Mononuclear cell (primary cell): ENCODE data around the gene MAMDC4. TPM values are rescaled to one million over a fixed set of nuclear protein-coding genes. Genes with fewer than 3 reads are reported as not detected.
"Not testable (repeated sequence)": the region's sequence is repeated elsewhere in the genome, so short reads cannot be mapped to it uniquely, and the experiment has no call there.

ENCODE experiments used
- H3K27me3 ChIP-seq: 2 replicates; pipeline ENCODE4 v1.6.0; 2011; ENCODE audit warnings: low read length, control low read depth; ENCODE audit not compliant: insufficient read depth
- H3K4me1 ChIP-seq: 2 replicates; pipeline ENCODE4 v1.5.1; 2011; ENCODE audit warnings: mild to moderate bottlenecking, low read length, control low read depth; ENCODE audit not compliant: insufficient read depth
- H3K4me3 ChIP-seq: 2 replicates; pipeline ENCODE4 v1.5.1; 2011; ENCODE audit warnings: mild to moderate bottlenecking, low read length, moderate library complexity
- H3K9me3 ChIP-seq: 2 replicates; pipeline ENCODE4 v1.5.1; 2011; ENCODE audit warnings: low read depth, mild to moderate bottlenecking, control low read depth, low read length
- total RNA-seq: library from RNA; depleted of rRNA; stranded (reverse); fragments of >200 nt; gene quantifications from one replicate; pipeline ENCODE4 v1.2.3, GENCODE V29; 2012

MAMDC4 gene
- total RNA-seq, 1 donor = 0.52 TPM

DNA sequence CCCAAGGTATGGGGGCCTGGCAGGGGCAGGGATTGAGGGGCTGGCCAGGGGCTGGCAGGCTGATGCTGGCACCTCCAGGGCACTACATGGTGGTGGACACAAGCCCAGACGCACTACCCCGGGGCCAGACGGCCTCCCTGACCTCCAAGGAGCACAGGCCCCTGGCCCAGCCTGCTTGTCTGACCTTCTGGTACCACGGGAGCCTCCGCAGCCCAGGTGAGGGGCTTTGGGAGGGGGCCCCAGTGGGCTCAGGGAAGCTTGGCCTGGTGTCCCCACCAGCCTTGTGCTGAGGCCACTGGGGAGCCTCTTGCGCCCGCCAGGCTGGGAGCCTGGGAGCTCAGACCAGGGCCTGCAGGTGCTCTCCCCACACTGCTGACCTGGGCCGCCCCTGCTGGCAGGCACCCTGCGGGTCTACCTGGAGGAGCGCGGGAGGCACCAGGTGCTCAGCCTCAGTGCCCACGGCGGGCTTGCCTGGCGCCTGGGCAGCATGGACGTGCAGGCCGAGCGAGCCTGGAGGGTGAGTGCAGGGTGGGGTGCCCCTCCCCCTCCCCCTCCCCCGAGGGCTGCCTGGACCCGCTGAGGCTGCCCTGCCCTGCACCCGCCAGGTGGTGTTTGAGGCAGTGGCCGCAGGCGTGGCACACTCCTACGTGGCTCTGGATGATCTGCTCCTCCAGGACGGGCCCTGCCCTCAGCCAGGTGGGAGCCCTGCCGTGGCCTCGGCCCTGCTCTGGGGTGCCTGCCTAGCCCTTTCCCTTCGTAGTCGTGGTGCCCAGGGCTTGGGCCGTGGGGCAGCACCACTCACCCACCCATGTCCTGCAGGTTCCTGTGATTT, 5.7 kb downstream of the MAMDC4 start:
- Histone ChIP-seq H3K9me3 (no peaks in the 10 kb centered on the region), H3K27me3 (no peaks in the 10 kb centered on the region), H3K4me3 (no peak overlapping the region), H3K4me1 (no peaks in the 10 kb centered on the region)

- Histone ChIP-seq H3K27me3 (no peaks in the 10 kb centered on the region), H3K9me3 (no peaks in the 10 kb centered on the region)
These were observed 6.3 kb downstream of the MAMDC4 start for GRCh38 chr9:136858452-136858843.

GRCh38 chr9:136858844-136859757, 7.0 kb downstream of the MAMDC4 start:
- H3K4me1 ChIP-seq = no peaks in the 10 kb centered on the region
- H3K27me3 ChIP-seq = no peaks in the 10 kb centered on the region
- no peak overlapping the region for H3K4me3 ChIP-seq
- no peaks in the 10 kb centered on the region for H3K9me3 ChIP-seq

More at GRCh38 chr9:136858452-136858843, 6.3 kb downstream of the MAMDC4 start:
- Histone ChIP-seq H3K4me3 (no peak overlapping the region), H3K4me1 (no peaks in the 10 kb centered on the region)

DNA sequence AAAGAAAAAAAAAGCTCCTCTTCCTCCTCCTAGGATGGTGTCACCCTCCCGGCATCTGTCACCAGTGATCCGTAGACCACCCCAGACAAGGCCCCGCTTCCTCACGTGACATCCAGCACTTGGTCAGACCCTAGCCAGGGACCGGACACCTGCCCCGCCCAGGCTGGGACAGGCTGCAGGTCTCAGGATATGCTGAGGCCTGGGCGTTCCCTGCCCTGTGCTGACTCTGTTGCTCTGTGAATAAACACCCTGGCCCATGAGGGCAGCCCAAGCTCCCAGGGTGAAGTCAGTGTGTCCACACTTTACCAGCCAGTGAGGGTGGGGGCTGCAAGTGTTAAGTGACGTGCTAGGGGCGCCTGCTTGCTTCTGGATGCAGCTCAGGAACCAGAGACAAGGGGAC, 8.4 kb downstream of the MAMDC4 start:
- Histone ChIP-seq H3K4me3 (no peak overlapping the region), H3K4me1 (peaks cover 14% of the 10 kb centered on the region), H3K27me3 (no peaks in the 10 kb centered on the region), H3K9me3 (no peaks in the 10 kb centered on the region)

DNA sequence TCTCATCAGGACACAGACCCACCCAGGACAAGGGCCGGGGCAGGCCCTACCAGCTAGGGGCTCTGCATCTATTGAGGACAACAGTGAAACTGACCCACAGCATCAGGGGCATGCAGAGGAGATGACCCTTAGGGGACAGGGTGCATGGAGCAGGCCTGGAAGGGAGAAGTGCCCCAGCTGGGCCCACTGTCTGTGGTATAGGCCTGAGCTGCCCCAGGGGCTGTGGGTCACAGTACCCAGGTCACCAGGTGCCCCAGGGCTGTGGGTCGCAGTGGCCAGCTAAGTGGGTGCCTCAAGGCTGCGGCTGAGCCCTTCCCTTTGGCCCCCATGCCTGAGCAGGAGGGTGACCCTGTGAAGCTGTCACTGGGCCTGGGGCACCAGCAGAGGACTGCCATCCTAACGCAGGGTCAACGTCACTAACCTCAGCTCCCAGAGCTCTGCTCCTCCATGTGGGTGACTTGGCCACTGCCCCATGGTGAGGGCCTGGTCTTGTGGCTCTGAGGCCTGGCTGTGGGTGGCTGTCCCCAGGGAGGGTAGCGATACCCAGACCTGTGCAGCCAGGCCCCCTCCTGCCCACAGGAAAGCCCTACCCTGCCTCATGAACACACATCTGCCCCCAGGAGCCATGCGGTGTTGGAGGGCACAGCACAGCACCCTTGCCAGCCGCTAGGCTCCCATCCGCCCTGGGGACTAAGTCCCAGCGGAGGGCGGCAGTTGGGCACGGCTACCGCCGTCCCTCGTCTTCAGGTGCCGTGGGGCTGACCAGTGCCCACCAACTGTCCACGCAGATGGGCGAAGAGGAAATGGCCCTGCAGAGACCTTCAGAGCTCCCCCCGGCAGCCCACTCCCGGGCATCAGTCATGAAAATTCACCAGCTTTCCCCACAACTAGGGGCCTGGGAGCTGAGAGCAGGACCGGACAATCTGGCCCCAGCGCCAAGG, 9.1 kb downstream of the MAMDC4 start:
- H3K4me3 ChIP-seq = no peak overlapping the region
- H3K27me3 ChIP-seq = no peaks in the 10 kb centered on the region
- H3K4me1 ChIP-seq = peaks cover 14% of the 10 kb centered on the region
- no peaks in the 10 kb centered on the region for H3K9me3 ChIP-seq

GRCh38 chr9:136861874-136862457, 9.8 kb downstream of the MAMDC4 start:
- Histone ChIP-seq H3K27me3 (no peaks in the 10 kb centered on the region), H3K4me1 (peaks cover 18% of the 10 kb centered on the region), H3K9me3 (no peaks in the 10 kb centered on the region), H3K4me3 (no peak overlapping the region)

DNA sequence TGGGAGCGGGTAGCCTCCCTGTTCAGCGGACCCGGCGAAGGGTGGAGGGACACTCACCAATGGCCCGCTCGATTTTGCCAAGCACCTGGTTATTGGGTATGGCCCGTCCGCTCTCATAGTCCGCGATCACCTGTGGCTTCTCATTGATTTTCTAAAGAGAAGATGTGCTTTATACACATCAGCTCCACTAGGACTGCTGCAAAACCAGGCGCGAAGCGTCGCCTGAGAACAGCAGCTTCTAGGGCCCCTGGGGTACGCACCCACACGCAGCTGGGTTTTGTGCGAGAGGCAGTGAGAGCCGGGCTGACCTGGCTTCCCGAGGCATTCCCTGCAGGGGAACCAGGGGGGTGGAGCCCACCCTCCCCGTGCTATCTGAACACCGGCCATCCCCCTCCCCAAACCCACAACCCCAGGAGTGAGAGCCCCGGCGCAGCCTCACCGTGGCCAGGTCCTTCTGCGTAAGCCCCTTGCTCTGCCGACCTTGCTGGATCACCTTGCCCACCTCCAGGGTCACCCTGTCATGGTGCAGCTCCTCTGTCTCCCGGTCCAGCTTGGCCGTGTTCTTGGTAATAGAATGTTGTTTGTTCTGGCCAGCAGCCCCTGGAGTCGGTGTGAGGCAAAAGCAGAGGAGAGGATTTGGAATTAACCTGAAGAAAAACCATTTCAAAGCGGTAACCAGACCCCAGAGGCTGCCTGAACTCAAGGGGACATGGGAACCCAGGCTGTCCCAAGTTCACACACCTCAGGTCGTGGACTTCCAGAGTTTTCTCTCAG, 10.9 kb downstream of the MAMDC4 start:
- H3K27me3 ChIP-seq = no peaks in the 10 kb centered on the region

DNA sequence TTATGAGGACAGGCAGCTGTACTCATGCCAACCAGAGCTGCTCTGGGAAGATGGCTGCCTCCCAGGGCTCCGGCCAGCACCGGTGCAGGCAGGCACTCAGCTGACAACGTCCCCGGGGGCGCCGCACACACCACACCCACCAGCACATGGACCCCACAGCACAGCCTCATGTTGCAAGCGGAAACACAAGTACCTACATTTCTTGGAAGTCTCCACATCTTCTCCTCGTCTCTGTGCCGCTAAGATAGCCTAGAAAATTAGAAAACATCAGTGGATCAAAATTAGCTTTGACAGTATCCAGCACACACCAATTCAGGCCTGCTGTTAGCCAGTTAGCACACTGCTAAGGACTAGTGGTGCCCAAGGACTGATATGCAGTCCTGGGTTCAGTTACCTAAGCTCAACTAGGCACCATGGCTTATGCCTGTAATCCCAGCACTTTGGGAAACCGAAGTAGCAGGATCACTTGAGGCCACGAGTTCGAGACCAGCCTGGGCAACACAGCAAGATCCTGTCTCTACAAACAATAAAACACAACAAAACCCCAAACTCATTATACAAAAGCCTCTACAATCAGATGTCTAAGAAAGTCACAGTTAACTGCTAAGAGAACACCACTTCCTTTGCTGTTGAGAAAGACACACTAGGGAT, 11.6 kb downstream of the MAMDC4 start:
- Histone ChIP-seq H3K4me3 (no peak overlapping the region), H3K9me3 (no peaks in the 10 kb centered on the region)

More for the DNA sequence above, 10.9 kb downstream of the MAMDC4 start:
- H3K4me3 ChIP-seq = no peak overlapping the region
- no peaks in the 10 kb centered on the region for H3K9me3 ChIP-seq
- peaks cover 20% of the 10 kb centered on the region for H3K4me1 ChIP-seq

DNA sequence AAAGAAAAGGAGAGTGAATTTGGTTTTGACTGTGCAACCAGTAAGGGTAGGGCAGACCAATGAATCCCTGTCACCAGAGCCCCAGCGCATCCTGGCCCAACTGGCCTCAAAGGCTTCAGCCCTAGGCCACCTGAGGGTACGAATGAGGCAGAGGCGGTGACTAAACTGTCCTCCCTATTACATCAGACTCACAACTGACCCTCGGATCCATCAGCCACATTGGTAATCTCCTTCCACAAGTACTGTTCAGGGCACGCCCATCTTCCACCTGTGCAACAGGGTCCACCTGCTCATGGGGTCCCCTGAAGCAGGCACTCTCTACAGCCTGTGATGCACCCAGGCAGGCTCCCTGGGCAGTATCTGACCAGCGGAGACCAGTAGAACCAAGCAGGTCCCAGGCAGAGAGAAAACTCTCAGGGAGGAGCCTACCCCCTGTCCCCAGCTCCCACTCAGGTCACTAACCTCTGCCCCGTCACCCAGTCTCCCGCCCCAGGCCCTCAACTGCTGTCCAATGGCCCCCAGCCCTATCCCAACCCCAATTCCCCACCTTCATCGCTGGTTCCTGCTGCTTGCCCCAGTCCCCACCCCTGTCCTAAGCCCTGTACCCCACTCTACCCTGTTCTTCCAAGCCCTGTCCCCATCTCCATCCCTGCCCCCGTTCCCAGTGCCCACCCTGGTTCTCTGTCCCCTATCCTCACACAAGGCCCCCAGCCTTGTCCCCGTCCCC, 13.1 kb downstream of the MAMDC4 start:
- Histone ChIP-seq H3K9me3 (no peaks in the 10 kb centered on the region), H3K27me3 (no peaks in the 10 kb centered on the region), H3K4me3 (no peak overlapping the region), H3K4me1 (peaks cover 20% of the 10 kb centered on the region)

More for the DNA sequence above, 11.6 kb downstream of the MAMDC4 start:
- H3K27me3 ChIP-seq = no peaks in the 10 kb centered on the region
- H3K4me1 ChIP-seq = peaks cover 20% of the 10 kb centered on the region

GRCh38 chr9:136865768-136866103, 13.6 kb downstream of the MAMDC4 start:
- Histone ChIP-seq H3K4me1 (peaks cover 20% of the 10 kb centered on the region), H3K9me3 (no peaks in the 10 kb centered on the region), H3K27me3 (no peaks in the 10 kb centered on the region), H3K4me3 (peak overlapping the region; percentile 56)

GRCh38 chr9:136866898-136867421, 14.8 kb downstream of the MAMDC4 start:
- Histone ChIP-seq H3K4me3 (peak overlapping the region; percentile 56), H3K4me1 (peaks cover 20% of the 10 kb centered on the region)
- H3K27me3 ChIP-seq, H3K9me3 ChIP-seq: not testable (repeated sequence)

GRCh38 chr9:136867480-136867879, 15.3 kb downstream of the MAMDC4 start:
- no peak overlapping the region for H3K4me3 ChIP-seq
- H3K9me3 ChIP-seq = no peaks in the 10 kb centered on the region
- no peaks in the 10 kb centered on the region for H3K27me3 ChIP-seq
- H3K4me1 ChIP-seq = peaks cover 20% of the 10 kb centered on the region

GRCh38 chr9:136867917-136868316, 15.8 kb downstream of the MAMDC4 start:
- Histone ChIP-seq H3K4me1 (peaks cover 20% of the 10 kb centered on the region), H3K4me3 (no peak overlapping the region), H3K27me3 (no peaks in the 10 kb centered on the region), H3K9me3 (no peaks in the 10 kb centered on the region)
